Epithelial cell of esophagus (primary cell): ENCODE results near the gene TJAP1.

Source experiments
- DNase-seq: peaks from one replicate; pipeline ENCODE4 v3.0.0; 2010; ENCODE audit warnings: low read depth
- H3K4me3 ChIP-seq: 2 replicates; pipeline ENCODE4 v1.5.1; 2011; ENCODE audit warnings: mild to moderate bottlenecking, low read length, control low read depth
- CTCF ChIP-seq: IDR thresholded peaks from 2 replicates; pipeline ENCODE4 v1.5.1; 2011; ENCODE audit warnings: low read depth, mild to moderate bottlenecking, low read length, control low read depth, inconsistent platforms; ENCODE audit not compliant: insufficient read depth; ENCODE audit errors: missing control alignments

The TJAP1 gene

GRCh38 chr6:43547222-43547621 lies 69.9 kb downstream of the TJAP1 start:
- H3K4me3 ChIP-seq: no peak overlapping the region
- TF ChIP-seq CTCF: no peak
- DNase-seq: no peak
